ENCODE data around the gene TTC33. TPM values are rescaled to one million over a fixed set of nuclear protein-coding genes. Genes with fewer than 3 reads are reported as not detected.

Gene TTC33
- total and polyA plus RNA-seq, 2 donors (not counting 1 experiment from before 2014, with no cell fraction given), result 2.1 to 15.8 TPM

DNA sequence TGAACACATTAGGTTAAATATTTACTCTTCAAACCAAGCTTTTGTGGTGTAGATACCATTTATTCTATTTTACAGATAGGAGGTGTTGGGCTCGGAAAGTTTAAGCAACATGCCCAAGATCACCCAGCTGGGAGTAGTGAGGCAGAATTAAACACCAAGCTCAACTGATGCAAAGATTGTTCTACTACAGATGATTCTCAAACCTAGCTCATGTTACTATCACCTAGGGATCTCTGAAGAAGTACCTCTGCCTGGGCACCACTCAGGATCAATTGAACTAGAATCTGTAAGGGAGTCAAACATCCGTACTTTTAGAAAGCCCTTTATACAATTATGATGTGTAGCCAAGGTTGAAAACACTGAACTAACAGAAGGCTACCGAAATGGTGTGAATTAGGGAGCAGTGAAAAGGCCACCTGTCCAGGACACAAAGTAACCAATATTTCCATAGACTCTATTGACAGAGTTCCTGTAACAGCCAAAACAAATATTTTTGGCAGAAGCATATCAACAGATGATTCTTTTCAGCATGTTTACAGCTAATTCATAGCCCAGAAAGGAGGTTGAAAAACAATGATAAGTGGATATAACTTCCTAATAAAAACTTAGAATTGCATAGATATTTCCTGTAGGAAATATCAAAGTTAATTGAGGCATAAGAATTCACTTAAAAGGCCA lies 234.5 kb downstream of the TTC33 start:
- ChIA-PET CTCF (no interaction called here), POLR2A (no interaction called here)
- H3K9ac ChIP-seq (ENCODE audit: low read length), result no peak overlapping the region
- no peaks in the 10 kb centered on the region for H4K20me1 ChIP-seq (ENCODE audit: control insufficient read depth, insufficient read depth, low read length, poor library complexity, severe bottlenecking)
- no peak overlapping the region for H3K27ac ChIP-seq (ENCODE audit: low read length in 2 of 2)
- H3K4me3 Mint-ChIP-seq, result no peak overlapping the region
- no peak overlapping the region for H2AFZ ChIP-seq (ENCODE audit: insufficient read depth, low read depth, low read length, poor library complexity, severe bottlenecking)
- intact Hi-C loops (cut with micrococcal nuclease), result no loop called here
- H3K79me2 ChIP-seq (ENCODE audit: control insufficient read depth, insufficient read depth, low read length), result no peaks in the 10 kb centered on the region
- no peaks in the 10 kb centered on the region for H3K9me3 ChIP-seq (ENCODE audit: control extremely low read depth in 1 of 3, control insufficient read depth in 2 of 3, insufficient read depth in 1 of 3, low read length in 2 of 3)
- no peak overlapping the region for H3K27ac Mint-ChIP-seq
- no peak for ATAC-seq (ENCODE audit: low read depth)
- WGBS (ENCODE audit: insufficient coverage), result no CpG with 5 or more reads among the region's 3 CpGs
- H3K4me1 ChIP-seq (ENCODE audit: control insufficient read depth in 2 of 2, insufficient read depth in 2 of 2, low read length in 2 of 2), result no peaks in the 10 kb centered on the region
- no peaks in the 10 kb centered on the region for H3K27me3 Mint-ChIP-seq
- no peak for TF ChIP-seq EZH2 (IDR thresholded peaks at IDR 0.05; ENCODE audit: borderline replicate concordance, insufficient read depth, low read depth, low read length, poor library complexity, severe bottlenecking)
- TF ChIP-seq, protein P1, sequence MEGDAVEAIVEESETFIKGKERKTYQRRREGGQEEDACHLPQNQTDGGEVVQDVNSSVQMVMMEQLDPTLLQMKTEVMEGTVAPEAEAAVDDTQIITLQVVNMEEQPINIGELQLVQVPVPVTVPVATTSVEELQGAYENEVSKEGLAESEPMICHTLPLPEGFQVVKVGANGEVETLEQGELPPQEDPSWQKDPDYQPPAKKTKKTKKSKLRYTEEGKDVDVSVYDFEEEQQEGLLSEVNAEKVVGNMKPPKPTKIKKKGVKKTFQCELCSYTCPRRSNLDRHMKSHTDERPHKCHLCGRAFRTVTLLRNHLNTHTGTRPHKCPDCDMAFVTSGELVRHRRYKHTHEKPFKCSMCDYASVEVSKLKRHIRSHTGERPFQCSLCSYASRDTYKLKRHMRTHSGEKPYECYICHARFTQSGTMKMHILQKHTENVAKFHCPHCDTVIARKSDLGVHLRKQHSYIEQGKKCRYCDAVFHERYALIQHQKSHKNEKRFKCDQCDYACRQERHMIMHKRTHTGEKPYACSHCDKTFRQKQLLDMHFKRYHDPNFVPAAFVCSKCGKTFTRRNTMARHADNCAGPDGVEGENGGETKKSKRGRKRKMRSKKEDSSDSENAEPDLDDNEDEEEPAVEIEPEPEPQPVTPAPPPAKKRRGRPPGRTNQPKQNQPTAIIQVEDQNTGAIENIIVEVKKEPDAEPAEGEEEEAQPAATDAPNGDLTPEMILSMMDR (IDR thresholded peaks at IDR 0.05), result no peak
- no peaks in the 10 kb centered on the region for H3K9me3 Mint-ChIP-seq (ENCODE audit: insufficient read depth)
- DNase-seq, result no peak
- H3K4me2 ChIP-seq (replicated peaks; ENCODE audit: low read depth, low read length, poor library complexity, severe bottlenecking), result no peak overlapping the region
- no peak overlapping the region for H3K4me3 ChIP-seq (ENCODE audit: control extremely low read depth in 1 of 5, extremely low read depth in 1 of 5, insufficient read depth in 1 of 5, low read depth in 2 of 5, low read length in 4 of 5)
- H3K4me1 Mint-ChIP-seq, result no peaks in the 10 kb centered on the region
- no peaks in the 10 kb centered on the region for H3K27me3 ChIP-seq (replicated peaks in 1 of 4; ENCODE audit: control extremely low read depth in 1 of 4, control insufficient read depth in 3 of 4, insufficient read depth in 4 of 4, low read length in 3 of 4)
- H3K36me3 ChIP-seq (replicated peaks in 1 of 2; ENCODE audit: control extremely low read depth in 1 of 2, control insufficient read depth in 1 of 2, extremely low read depth in 1 of 2, insufficient read depth in 2 of 2, low read length in 1 of 2), result no peaks in the 10 kb centered on the region

DNA sequence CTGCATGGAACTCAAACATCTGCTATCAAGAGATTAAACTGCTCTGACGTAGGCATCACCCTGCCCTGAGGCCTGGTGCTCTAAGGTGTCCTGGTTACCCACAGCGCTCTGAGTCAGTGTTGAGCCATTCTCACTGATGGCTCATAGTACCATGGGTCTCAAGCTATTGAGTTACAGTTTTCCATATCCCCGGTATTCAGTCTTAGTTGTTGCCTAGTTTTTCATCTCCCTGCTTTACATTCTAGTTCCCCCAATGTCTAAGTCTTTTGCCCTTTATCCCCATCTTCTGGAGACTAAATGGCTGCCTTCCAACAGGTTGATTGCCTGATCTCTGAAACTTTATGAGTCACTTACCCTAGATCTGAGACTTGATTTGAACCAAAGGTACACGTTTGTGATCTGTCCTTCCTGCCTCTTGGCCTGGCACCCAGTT lies 237.3 kb downstream of the TTC33 start:
- no peaks in the 10 kb centered on the region for H3K27me3 ChIP-seq (replicated peaks in 1 of 4; ENCODE audit: control extremely low read depth in 1 of 4, control insufficient read depth in 3 of 4, insufficient read depth in 4 of 4, low read length in 3 of 4)
- peaks cover 12% of the 10 kb centered on the region for H3K4me1 Mint-ChIP-seq
- DNase-seq, result no peak
- no peaks in the 10 kb centered on the region for H3K27me3 Mint-ChIP-seq
- intact Hi-C loops (cut with micrococcal nuclease), result no loop called here
- H3K9me3 Mint-ChIP-seq (ENCODE audit: insufficient read depth), result no peaks in the 10 kb centered on the region
- H3K4me3 Mint-ChIP-seq, result no peak overlapping the region
- H3K9me3 ChIP-seq (ENCODE audit: control extremely low read depth in 1 of 3, control insufficient read depth in 2 of 3, insufficient read depth in 1 of 3, low read length in 2 of 3), result no peaks in the 10 kb centered on the region
- no peaks in the 10 kb centered on the region for H3K79me2 ChIP-seq (ENCODE audit: control insufficient read depth, insufficient read depth, low read length)
- WGBS (ENCODE audit: insufficient coverage), result 98% methylated on average over 4 of the region's 4 CpGs
- no peak overlapping the region for H2AFZ ChIP-seq (ENCODE audit: insufficient read depth, low read depth, low read length, poor library complexity, severe bottlenecking)
- no peak overlapping the region for H3K4me3 ChIP-seq (ENCODE audit: control extremely low read depth in 1 of 5, extremely low read depth in 1 of 5, insufficient read depth in 1 of 5, low read depth in 2 of 5, low read length in 4 of 5)
- no peak overlapping the region for H3K27ac Mint-ChIP-seq
- no peaks in the 10 kb centered on the region for H4K20me1 ChIP-seq (ENCODE audit: control insufficient read depth, insufficient read depth, low read length, poor library complexity, severe bottlenecking)
- H3K36me3 ChIP-seq (replicated peaks in 1 of 2; ENCODE audit: control extremely low read depth in 1 of 2, control insufficient read depth in 1 of 2, extremely low read depth in 1 of 2, insufficient read depth in 2 of 2, low read length in 1 of 2), result no peaks in the 10 kb centered on the region
- TF ChIP-seq EZH2 (IDR thresholded peaks at IDR 0.05; ENCODE audit: borderline replicate concordance, insufficient read depth, low read depth, low read length, poor library complexity, severe bottlenecking), result no peak
- TF ChIP-seq, protein P1 (IDR thresholded peaks at IDR 0.05), result no peak
- no peak overlapping the region for H3K4me2 ChIP-seq (replicated peaks; ENCODE audit: low read depth, low read length, poor library complexity, severe bottlenecking)
- ChIA-PET CTCF (no interaction called here), POLR2A (no interaction called here)
- no peak overlapping the region for H3K9ac ChIP-seq (ENCODE audit: low read length)
- peaks cover 9% of the 10 kb centered on the region in 2 donors for H3K4me1 ChIP-seq (ENCODE audit: control insufficient read depth in 2 of 2, insufficient read depth in 2 of 2, low read length in 2 of 2)
- H3K27ac ChIP-seq (ENCODE audit: low read length in 2 of 2), result no peak overlapping the region
- ATAC-seq (ENCODE audit: low read depth), result no peak
